Loucy (cell line): Measurements from ENCODE around the gene KLHL17.
"Not testable (repeated sequence)": the region's sequence is repeated elsewhere in the genome, so short reads cannot be mapped to it uniquely, and the experiment has no call there.

Source experiments
- H2AFZ ChIP-seq: fragments of 200-600 bp; sonication (generic); 2 replicates; pipeline ENCODE4 v1.6.0; 2016; ENCODE audit warnings: antibody characterized with exemption, mild to moderate bottlenecking, low read length, moderate library complexity
- H3F3A ChIP-seq: fragments of 200-600 bp; 2 replicates; pipeline ENCODE4 v1.6.0; 2016; ENCODE audit warnings: antibody characterized with exemption, low read depth, mild to moderate bottlenecking
- H3K27me3 ChIP-seq: fragments of 200-600 bp; sonication (generic); 2 replicates; pipeline ENCODE4 v1.6.1; 2014; ENCODE audit warnings: low read length, mild to moderate bottlenecking; ENCODE audit not compliant: insufficient read depth, poor library complexity, severe bottlenecking
- H3K36me3 ChIP-seq: fragments of 200-600 bp; sonication (generic); 2 replicates; pipeline ENCODE4 v1.6.1; 2016; ENCODE audit warnings: low read length; ENCODE audit not compliant: insufficient read depth
- H3K4me1 ChIP-seq: fragments of 200-600 bp; sonication (generic); 2 replicates; pipeline ENCODE4 v1.5.1; 2014; ENCODE audit warnings: low read length, mild to moderate bottlenecking; ENCODE audit not compliant: insufficient read depth, poor library complexity, severe bottlenecking
- H3K4me2 ChIP-seq: fragments of 200-600 bp; sonication (generic); 2 replicates; pipeline ENCODE4 v1.6.0; 2014; ENCODE audit warnings: antibody characterized with exemption, low read length, low read depth, mild to moderate bottlenecking; ENCODE audit not compliant: poor library complexity, severe bottlenecking
- H3K4me3 ChIP-seq: fragments of 200-600 bp; sonication (generic); 2 replicates; pipeline ENCODE4 v1.5.1; 2014; ENCODE audit warnings: low read length, mild to moderate bottlenecking, mixed read lengths; ENCODE audit not compliant: poor library complexity, severe bottlenecking
- H3K79me2 ChIP-seq: fragments of 200-600 bp; sonication (generic); 2 replicates; pipeline ENCODE4 v1.6.1; 2014; ENCODE audit warnings: low read length; ENCODE audit not compliant: insufficient read depth
- H3K9ac ChIP-seq: fragments of 200-600 bp; sonication (generic); 2 replicates; pipeline ENCODE4 v1.6.0; 2014; ENCODE audit warnings: mild to moderate bottlenecking, low read depth, low read length, moderate library complexity; ENCODE audit not compliant: poor library complexity, severe bottlenecking
- H3K9me2 ChIP-seq: fragments of 200-600 bp; sonication (generic); replicated peaks from 2 replicates; pipeline ENCODE4 v1.6.1; 2016; ENCODE audit warnings: low read depth, low read length, mixed read lengths
- H3K9me3 ChIP-seq: fragments of 200-600 bp; sonication (generic); 2 replicates; pipeline ENCODE4 v1.6.1; 2014; ENCODE audit warnings: mild to moderate bottlenecking, antibody characterized with exemption, low read length, low read depth; ENCODE audit not compliant: insufficient read depth
- H4K20me1 ChIP-seq: fragments of 200-600 bp; sonication (generic); 2 replicates; pipeline ENCODE4 v1.6.0; 2014; ENCODE audit warnings: antibody characterized with exemption, low read length, mild to moderate bottlenecking; ENCODE audit not compliant: insufficient read depth, poor library complexity, severe bottlenecking
- CTCF ChIP-seq: fragments of 200-600 bp; sonication (generic); conservative IDR thresholded peaks from 2 replicates; pipeline ENCODE4 v1.5.1; 2014; ENCODE audit warnings: mild to moderate bottlenecking, antibody characterized with exemption, low read length
- EZH2phosphoT487 ChIP-seq: fragments of 200-600 bp; IDR thresholded peaks from 2 replicates; pipeline ENCODE4 v1.6.1; 2018; ENCODE audit warnings: antibody characterized with exemption, mild to moderate bottlenecking, moderate library complexity, borderline replicate concordance

KLHL17 gene

GRCh38 chr1:984476-984814 lies 24.1 kb downstream of the KLHL17 start:
- Histone ChIP-seq H4K20me1 (no peaks in the 10 kb centered on the region), H3K9me3 (no peaks in the 10 kb centered on the region), H3K9ac (no peak overlapping the region), H2AFZ (no peak overlapping the region), H3K9me2 (no peaks in the 10 kb centered on the region), H3K79me2 (no peaks in the 10 kb centered on the region), H3K36me3 (no peaks in the 10 kb centered on the region), H3F3A (no peaks in the 10 kb centered on the region), H3K4me3 (no peak overlapping the region), H3K4me2 (no peak overlapping the region), H3K4me1 (no peaks in the 10 kb centered on the region), H3K27me3 (no peaks in the 10 kb centered on the region)
- TF ChIP-seq CTCF (no peak; the same call in 1 of the 2 replicates), EZH2phosphoT487 (no peak)

- no peaks in the 10 kb centered on the region for H3K9me3 ChIP-seq
- H4K20me1 ChIP-seq, result no peaks in the 10 kb centered on the region
- no peaks in the 10 kb centered on the region for H3K36me3 ChIP-seq
- no peak overlapping the region for H3K9ac ChIP-seq
- no peaks in the 10 kb centered on the region for H3K9me2 ChIP-seq
- no peak overlapping the region for H3K4me2 ChIP-seq
- H3K4me1 ChIP-seq, result no peaks in the 10 kb centered on the region
- H3K79me2 ChIP-seq, result no peaks in the 10 kb centered on the region
- H3K27me3 ChIP-seq, result no peaks in the 10 kb centered on the region
- no peak for TF ChIP-seq EZH2phosphoT487
- no peak for TF ChIP-seq CTCF
- H2AFZ ChIP-seq, result no peak overlapping the region
- H3F3A ChIP-seq, result no peaks in the 10 kb centered on the region
- no peak overlapping the region for H3K4me3 ChIP-seq
Observed at GRCh38 chr1:985126-985525, 24.7 kb downstream of the KLHL17 start.

GRCh38 chr1:988061-988460 lies 27.7 kb downstream of the KLHL17 start:
- H3K4me3 ChIP-seq, H3K9me2 ChIP-seq, H3K79me2 ChIP-seq, H3K9me3 ChIP-seq, H3K27me3 ChIP-seq, H4K20me1 ChIP-seq, H3F3A ChIP-seq, H3K4me1 ChIP-seq, H2AFZ ChIP-seq, H3K4me2 ChIP-seq, H3K36me3 ChIP-seq, H3K9ac ChIP-seq: not testable (repeated sequence)

- H3K4me2 ChIP-seq, H3K79me2 ChIP-seq, H3K27me3 ChIP-seq, H3K9me3 ChIP-seq, H3K36me3 ChIP-seq, H2AFZ ChIP-seq, H3K4me3 ChIP-seq, H3K9me2 ChIP-seq, H4K20me1 ChIP-seq, H3F3A ChIP-seq, H3K9ac ChIP-seq, H3K4me1 ChIP-seq: not testable (repeated sequence)
Observed at GRCh38 chr1:991275-991674, 30.9 kb downstream of the KLHL17 start.
